GM23248 (cell line): ENCODE measurements around the gene BSG.

Source experiments
- EZH2 ChIP-seq: fragments of 200-600 bp; sonication (generic); IDR thresholded peaks from 2 replicates; pipeline ENCODE4 v1.6.1; 2018; ENCODE audit warnings: antibody characterized with exemption, mild to moderate bottlenecking; ENCODE audit not compliant: insufficient read depth, poor library complexity, severe bottlenecking
- EZH2phosphoT487 ChIP-seq: fragments of 200-600 bp; sonication (generic); IDR thresholded peaks from 2 replicates; pipeline ENCODE4 v1.6.1; 2018; ENCODE audit warnings: antibody characterized with exemption, moderate library complexity, mild to moderate bottlenecking, low read depth; ENCODE audit not compliant: insufficient read depth

DNA sequence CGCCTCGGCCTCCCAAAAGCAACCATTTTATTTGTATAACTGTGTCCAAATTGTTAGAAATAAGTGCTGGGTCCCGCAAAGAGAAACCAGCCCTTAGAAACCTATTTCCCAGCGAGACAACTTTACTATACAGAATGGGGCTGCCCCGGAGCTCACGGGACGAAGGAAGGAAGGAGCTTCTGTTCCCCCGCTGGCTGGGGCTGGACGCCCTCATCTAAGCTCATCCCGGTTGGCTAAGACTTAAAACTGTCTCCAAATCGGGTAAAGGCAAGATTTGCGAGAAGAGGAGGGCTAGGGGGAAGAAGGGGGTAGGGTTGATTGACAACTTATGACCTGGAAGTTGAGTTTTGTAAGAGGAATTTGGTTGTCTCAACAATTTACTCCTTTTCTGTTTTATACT is 12.3 kb upstream of the BSG start:
- TF ChIP-seq EZH2, result no peak
- TF ChIP-seq EZH2phosphoT487, result no peak
